HG03460 (cell line): ENCODE results near the gene CNN3.
"Not testable (repeated sequence)": the region's sequence is repeated elsewhere in the genome, so short reads cannot be mapped to it uniquely, and the experiment has no call there.

ENCODE experiments used
- ATAC-seq: cut with Tn5 transposase; IDR thresholded peaks from one replicate; pipeline ENCODE4 v1.9.1; 2021; ENCODE audit not compliant: unreplicated experiment

The CNN3 gene

DNA sequence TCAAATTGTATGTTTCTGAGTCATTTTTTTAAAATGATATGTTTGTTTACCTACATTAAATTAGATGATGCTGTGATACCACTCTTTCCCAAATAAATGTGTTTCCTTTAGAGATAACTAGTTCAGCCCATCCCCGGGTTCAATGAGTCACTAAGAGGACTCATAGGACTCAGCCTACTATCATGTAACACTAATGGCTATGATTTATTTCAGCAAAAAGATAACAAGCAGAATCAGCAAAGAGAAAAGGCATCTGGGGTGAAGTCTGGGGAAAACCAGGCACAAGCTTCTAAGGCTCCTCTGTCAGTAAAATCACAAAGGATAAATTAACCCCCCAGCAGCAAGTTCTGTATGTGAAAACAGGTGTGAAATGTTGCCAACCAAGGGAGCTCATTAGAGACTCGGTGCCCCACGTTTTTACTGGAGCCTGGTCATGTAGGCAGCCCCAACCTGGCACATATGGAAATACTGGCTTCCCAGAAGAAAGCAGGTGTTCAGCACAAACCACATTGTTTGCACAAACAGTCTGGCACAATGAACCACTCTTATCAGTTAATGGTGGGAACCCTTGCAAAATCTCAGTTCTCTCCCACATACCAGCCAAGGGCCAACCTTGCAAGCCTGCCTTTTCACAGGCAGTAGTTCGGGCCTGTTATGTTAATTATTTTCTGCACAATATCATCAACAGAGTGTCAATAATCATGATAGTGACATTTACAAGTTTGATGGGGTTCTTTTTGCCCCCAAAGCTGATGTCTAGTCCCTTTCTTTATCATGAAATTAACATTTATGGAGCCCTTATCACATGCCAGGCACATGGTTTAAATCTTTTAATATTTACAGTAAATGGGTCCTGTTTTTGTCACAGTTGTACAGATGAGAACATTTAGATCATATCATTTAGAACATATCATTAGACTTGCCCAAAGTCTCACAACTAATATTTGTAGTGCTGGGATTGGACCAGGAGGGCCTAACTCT lies 23.1 kb upstream of the CNN3 start:
- no peak for ATAC-seq

DNA sequence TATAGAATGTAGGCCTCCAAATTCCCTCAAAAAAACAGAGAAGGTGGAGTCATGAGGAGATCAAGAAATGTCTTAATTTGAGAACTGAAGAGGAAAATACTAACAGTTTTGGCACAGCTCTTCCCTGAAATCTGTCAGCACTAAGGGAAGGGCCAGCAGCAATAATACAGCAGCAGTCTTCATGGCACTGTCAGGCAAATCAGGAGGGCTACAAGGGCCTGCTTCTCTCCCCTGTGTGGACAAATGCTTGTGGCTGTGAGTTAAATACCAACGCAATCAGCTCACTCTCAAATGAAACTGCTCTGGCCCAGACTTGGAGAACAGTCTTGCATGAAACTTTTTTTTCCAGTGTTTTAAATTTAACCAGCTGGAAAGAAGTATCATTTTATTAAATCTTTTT lies 20.5 kb upstream of the CNN3 start:
- ATAC-seq: no peak

DNA sequence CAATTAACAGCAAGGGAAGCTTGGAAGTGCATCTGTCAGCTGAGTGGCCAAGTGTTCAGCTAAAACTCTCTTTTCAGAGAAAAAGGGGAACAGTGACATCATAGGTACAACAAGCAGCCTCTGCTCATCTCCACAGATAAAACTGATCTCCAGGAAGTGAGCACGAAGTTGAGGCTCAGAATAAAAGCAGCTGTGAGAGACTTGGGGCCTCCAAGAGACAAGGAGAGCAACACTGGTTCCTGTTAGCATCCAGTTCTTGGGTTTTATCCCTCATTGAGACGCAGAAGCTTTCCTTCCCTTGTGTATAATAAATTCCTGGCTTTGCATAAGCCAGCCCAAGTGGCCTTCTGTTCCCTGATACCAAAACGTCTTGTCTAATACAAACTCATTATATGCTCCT lies 20.0 kb upstream of the CNN3 start:
- ATAC-seq: no peak

DNA sequence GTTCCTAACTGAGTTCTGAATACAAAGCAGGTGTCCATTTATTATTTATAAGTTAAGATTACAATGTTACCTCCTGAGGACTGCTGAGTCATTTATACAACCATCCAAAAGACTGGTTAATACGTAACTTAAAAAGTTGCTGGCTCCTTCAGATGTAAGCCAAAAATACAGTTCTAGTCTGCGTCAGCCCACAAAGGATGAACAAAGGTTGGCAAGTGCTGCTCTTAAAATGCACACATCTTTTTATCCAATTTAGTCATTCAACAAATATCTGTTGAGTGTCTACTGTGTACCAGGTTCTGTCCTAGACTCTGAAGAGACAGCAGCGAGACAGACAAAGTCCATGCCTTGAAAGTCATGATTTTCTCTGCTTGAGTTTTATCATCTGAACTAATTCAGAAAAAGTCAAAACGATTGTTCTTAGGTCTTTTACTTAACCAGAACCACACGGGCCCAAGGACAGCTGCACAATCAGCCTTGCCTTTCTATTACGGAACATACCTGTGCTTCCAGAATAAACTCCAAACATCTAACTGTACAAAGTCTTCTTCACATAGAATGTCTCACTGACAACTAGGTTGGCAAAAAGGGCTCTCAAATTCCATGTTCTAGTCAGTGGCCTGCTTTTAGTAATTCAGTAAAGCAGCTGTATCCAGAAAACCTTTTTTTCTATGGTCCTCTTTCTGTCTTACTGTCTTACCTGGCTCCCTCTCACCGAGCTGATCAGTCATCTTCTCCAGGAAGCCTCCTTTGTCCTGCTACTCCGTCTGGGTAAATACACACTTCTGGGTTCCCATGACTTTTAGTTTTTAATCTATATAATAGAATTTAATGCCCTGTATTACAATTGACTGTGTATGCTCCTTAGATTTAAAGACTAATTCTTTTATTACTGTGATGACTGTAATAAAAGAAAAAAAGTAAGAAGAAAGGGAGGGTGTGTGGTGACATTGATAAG lies 15.5 kb upstream of the CNN3 start:
- ATAC-seq: no peak

DNA sequence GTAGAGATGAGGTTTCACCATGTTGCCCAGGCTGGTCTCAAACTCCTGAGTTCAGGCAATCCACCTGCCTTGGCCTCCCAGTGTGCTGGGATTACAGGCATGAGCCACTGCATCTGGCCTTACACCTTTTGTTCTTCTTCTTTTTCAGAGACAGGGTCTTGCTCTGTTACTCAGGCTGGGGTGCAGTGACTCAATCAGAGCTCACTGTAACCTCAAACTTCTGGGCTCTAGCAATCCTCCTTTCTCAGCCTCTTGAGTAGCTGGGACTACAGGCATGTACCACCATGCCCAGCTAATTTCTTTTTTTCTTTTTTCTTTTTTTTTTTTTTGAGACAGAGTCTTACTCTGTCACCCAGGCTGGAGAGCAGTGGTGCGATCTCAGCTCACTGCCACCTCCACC lies 14.6 kb upstream of the CNN3 start:
- ATAC-seq: not testable (repeated sequence)

DNA sequence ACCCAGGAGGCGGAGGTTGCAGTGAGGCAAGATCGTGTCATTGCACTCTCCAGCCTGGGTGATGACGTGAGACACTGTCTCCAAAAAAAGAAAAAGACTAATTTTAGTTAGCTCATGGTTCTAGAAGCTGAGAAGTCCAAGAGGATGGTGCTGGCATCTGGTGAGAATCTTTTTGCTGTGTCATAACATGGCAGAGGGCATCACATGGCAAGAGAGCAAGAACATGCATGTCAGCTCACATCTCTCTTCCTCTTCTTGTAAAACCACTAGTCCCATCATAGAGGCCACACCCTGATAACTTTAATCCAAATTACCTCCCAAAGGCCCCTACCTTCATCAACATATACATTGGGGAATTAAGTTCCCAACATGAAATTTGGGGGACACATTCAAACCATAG lies 13.8 kb upstream of the CNN3 start:
- no peak for ATAC-seq

DNA sequence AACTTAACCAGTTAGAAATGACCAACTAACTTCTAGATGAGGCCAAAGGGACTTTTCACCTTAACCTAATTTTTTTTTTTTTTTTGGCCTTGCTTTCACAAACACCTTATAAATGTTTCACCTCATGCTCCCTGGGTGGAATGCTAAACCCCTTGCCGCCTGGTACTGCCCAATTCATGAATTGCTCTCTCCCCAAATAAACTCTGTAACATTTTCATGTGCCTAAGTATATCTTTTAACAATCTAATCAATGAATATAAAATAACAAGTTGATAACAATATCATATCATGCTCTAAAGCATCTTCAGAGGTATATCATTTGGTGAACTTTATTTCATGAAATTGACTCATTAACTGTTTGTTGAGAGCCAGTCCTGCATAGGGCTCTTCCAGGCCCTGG lies 10.9 kb upstream of the CNN3 start:
- no peak for ATAC-seq

DNA sequence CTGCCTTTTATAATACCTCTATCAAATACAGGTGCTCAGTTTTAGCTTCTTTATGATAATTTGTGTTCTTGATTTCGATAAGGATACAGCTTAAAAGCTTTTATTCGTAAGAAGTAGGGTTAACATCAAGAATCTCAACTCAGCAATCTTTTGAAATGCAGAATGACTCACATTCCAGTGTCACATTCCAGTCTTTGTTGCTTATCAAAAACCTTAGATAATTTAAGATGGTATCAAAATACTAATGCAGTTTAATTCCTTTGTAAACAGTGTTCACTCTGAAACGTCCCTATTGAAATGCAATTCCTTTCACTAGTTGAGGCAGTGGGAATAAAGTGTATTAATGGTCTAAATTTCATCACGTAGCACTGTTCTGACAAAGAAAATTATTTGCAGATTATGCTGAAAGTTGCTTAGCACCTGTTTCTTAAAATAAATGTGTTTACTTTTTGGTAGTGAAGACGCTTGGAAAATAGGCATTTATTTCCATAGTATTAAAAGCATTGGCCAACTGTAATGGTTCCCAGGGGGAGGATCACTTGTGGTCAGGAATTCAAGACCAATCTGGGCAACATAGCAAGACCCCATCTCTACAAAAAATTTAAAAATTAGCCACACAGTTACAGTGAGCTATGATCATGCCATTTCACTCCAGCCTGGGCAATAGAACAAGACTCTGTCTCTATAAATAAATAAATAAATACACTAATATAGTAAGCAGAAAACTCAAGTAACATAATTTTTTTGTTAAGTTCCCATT lies 10.1 kb upstream of the CNN3 start:
- no peak for ATAC-seq

DNA sequence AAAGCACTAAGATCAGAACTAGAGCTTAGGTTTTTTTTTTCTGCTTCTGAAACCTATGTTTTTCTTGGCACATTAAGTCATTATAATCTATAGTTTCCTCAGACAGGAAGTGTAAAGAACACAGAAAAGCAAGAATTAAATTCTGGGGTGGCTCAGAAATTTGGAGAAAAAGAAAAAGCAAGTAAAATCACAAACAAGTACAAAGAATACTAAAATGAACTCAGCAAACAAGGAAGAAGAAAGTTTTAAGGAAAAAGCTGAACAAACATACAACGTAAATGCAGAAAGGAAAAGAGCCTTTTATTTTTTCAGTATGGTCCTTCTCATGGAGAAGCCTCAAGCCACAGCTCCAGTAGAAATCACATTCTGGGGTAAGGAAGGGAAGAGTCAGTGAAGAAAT lies 8.6 kb upstream of the CNN3 start:
- no peak for ATAC-seq

DNA sequence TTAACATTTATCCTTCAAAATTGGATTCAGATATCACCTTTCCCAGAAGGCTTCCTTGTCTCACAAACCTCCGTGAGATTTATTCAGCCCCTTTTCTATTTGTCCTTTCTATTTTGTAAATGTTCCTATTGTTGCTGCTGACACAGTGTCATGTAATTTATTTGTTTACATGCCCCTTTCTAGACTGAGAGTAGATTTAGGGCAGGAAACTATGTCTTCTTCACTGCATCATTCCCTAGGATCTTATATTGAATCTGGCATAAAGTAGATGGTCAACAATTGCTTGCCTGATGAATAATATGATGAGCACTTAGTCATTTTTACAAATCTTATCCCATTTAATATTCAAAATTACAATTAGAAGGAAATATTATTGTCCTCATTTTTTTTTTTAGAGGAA lies 8.1 kb upstream of the CNN3 start:
- no peak for ATAC-seq

DNA sequence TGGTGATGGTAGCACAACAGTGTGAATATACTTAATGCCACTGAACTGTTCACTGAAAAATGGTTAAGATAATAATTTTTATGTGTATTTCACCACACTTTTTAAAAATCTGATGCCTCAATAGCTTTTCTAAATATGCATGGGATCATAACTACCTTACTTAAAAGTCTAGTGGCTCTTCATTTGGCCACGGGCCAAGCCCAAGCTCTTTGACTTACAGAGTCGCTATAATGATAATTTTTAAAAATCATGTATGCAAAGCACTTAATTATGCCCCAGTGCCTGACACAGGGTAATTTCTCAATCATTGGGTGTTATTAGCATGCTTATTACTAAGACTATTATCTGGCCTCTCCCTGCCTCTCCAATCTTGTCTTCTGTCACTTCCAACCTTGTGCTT lies 7.6 kb upstream of the CNN3 start:
- ATAC-seq: no peak

DNA sequence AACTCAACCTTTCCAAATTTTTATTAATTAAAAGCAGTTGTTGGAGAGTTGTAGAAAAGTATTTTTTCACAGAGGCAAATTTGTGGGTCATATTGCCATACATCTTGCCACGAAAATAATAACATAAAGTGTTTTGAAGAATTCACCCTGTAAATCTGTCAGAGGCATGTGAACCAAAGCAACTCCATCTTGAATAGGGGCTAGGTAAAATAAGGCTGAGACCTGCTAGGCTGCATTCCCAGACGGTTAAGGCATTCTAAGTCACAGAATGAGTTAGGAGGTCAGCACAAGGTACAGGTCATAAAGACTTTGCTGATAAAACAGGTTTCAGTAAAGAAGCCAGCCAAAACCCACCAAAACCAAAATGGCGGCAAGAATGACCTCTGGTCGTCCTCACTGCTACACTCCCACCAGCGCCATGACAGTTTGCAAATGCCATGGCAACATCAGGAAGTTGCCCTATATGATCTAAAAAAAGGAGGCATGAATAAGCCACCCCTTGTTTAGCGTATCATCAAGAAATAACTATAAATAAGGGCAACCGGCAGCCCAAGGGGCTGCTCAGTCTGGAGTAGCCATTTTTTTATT lies 4.4 kb upstream of the CNN3 start:
- ATAC-seq: no peak

DNA sequence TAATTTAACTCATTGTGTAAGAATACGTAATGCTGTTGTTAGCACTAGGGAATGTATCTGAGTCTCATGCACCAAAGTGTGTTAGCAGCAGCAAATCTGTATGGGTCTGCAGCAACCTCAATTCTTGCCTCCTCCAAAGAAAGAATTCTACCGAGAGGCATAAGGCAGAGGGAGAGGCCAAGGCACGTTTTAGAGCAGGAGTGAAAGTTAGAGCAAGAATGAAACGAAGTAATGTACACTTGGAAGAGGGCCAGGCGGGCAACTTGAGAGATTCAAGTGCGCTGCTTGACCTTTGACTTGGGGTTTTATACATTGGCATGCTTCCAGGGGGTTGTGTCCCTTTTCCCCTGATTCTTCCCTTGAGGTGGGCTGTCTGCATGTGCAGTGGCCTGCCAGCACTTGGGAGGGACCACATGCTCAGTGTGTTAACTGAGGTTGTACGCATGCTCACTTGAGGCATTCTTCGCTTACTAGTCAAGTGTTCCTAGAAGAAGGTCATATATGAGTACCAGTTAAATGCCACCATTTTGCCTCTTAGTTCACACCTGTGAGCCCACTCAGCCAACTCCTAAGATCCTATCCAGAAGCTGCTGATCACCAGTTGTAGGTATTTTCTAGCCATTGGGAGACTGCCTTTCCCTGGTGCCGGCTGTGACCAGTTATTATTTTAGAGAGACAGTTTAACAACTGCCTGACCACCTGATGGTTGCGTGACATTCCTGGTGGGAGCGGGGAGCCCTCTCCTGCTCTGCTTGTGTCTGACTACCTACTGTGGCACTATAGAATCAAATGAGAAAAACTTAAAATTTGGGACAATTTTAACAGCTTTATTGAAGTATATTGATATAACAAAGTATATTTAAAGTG lies 2.7 kb upstream of the CNN3 start:
- ATAC-seq: no peak

DNA sequence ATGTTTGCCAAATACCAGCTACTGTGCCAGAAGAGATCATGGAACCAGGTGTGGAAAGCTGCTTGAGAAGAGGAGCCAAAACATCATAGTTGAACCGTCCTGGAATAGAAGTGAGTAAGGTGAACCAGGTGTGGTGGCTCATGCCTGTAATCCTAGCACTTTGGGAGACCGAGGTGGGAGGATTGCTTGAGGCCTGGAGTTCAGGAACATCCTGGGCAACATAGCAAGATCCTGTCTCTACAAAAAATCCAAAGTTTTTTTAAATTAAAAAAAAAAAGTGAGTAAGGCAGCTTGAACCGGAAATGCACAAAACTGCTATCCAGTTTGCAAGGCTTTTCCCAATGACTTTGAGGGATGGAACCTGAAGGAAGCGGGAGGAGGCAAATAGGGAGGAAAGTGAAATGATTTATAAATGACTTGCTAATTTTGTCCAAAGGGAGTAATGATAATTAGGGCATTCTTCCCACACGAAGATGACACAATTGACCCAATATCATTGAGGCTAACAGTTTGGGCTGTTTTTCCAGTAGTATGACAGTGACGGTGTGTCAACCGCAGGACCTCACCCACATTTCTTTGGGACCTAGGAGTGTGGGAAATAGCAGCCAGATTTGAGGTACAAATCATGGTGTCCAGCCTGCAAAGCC lies 1.5 kb upstream of the CNN3 start:
- no peak for ATAC-seq

DNA sequence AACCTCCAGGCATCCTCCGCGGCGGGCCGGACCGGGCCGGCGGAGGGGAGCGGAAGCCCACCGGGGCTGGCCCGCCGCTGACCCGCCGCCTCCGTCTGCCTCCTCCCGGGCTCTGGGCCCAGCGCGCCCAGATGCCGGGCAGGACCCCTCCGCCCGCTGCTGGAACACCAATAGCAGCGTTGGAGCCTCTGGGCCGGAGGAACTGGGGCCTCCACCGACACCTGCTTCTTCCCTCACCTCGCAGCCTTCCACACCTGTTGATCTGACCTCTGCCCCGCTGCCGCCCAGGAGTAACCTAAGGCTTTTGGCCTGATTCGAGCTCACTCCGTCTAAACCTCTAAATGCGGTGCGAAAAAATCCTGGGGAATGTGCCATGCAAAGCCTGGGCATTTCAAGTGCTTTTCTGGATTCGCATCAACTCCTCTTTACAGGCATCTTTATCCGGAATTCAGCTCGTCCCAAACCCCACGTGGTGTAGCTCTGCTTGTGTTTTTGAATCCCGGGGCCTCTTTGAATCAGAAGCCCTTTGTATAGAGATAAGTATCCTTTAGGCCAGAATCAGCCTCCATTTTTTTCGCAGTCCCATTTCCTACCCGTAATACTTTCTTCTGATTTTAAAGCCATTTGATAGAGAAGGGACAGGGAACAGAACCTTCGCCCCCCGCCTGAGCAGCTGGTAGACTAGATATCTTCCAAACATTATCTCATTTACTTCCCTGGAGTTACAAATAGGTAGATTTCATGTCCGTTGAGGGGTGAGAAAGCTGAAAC lies 680 bp upstream of the CNN3 start:
- peak; percentile 28 for ATAC-seq

DNA sequence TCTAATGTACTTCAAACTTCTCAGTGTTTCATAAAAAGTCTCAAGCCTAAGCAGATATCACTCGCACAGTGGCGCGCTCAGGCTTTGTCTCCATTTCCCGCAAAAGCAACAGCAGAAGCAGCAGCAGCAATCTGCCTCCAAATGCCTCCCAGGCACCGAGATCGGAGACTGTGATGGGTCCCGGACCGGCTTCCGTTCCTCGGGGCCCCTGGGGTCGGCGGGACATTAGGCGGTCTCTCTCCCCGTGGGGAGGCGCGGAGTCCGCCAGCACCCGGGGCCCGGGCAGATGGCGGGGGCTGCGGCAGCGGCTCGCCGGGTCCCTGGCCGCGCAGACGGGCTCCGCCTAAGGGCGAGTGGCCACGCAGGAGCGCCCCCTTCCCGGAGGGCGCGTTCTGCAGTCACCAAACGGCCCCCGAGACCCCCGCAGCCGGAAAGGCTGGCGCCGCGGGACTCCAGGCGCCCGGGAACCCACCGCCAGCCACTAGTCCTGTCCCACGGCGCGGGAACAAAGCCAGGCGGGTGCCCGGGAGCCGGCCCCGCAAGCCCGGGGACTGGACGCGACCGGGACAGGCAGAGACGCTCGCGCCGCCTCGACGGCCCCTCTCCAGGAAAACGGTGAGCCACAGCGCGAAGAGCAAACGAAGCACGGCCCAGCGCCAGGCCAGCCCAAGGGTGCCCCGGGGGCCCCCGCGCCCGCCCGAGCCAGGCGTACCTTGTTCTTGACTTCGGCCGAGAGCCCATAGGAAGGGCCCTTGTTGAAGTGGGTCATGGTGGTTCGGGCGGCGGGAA lies 590 bp downstream of the CNN3 start:
- ATAC-seq: peak; percentile 22

DNA sequence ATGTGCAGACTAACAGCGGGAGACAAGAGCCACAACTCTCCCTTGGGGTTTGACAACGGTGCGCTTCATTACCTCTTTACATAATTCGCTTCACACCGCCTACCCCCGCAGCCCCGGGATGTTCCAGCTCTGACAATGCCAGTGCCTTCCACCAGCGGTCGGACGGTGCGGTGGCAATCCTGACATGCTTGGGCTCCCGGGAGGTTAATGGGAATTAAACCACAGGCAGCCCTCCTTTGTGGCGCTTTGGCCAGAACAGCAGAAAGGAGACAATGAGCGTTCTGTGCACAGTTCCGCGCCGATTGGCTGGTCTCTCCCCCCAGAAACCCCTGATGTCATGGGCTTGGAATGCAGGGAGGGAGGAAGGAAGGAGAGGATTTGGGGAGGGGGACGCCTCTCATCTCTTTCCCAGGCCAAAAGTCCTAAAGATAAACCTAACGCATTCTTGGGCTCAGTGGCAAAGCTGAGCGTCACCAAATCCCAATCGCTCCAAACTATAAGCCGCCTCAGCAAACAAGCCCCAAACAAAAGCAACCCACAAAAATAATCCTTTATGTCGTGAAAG lies 1.3 kb downstream of the CNN3 start:
- peak; percentile 35 for ATAC-seq
